Measurements from ENCODE around the gene HAUS1. TPM values are rescaled to one million over a fixed set of nuclear protein-coding genes. Genes with fewer than 3 reads are reported as not detected.

HAUS1 gene
- total RNA-seq, 6 experiments from 2014 or later = 22.7 to 34.8 (median 31.6) TPM

GRCh38 chr18:46164920-46165319, 60.7 kb downstream of the HAUS1 start:
- H3K9me3 Mint-ChIP-seq = no peaks in the 10 kb centered on the region
- no peak overlapping the region for H3K27ac Mint-ChIP-seq
- no peaks in the 10 kb centered on the region for H3K36me3 Mint-ChIP-seq (ENCODE audit: low read depth)
- no peaks in the 10 kb centered on the region; the same call in 1 of the 2 replicates for H3K27me3 Mint-ChIP-seq (ENCODE audit: insufficient read depth)
- DNase-seq = no peak
- TF ChIP-seq, protein P1, sequence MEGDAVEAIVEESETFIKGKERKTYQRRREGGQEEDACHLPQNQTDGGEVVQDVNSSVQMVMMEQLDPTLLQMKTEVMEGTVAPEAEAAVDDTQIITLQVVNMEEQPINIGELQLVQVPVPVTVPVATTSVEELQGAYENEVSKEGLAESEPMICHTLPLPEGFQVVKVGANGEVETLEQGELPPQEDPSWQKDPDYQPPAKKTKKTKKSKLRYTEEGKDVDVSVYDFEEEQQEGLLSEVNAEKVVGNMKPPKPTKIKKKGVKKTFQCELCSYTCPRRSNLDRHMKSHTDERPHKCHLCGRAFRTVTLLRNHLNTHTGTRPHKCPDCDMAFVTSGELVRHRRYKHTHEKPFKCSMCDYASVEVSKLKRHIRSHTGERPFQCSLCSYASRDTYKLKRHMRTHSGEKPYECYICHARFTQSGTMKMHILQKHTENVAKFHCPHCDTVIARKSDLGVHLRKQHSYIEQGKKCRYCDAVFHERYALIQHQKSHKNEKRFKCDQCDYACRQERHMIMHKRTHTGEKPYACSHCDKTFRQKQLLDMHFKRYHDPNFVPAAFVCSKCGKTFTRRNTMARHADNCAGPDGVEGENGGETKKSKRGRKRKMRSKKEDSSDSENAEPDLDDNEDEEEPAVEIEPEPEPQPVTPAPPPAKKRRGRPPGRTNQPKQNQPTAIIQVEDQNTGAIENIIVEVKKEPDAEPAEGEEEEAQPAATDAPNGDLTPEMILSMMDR (IDR thresholded peaks at IDR 0.05) = no peak
- peaks cover 24% of the 10 kb centered on the region for H3K4me1 Mint-ChIP-seq (ENCODE audit: low read depth)
- no peak overlapping the region for H3K4me3 Mint-ChIP-seq

GRCh38 chr18:46166261-46166970, 62.2 kb downstream of the HAUS1 start:
- no peaks in the 10 kb centered on the region for H3K36me3 Mint-ChIP-seq (ENCODE audit: low read depth)
- no peak overlapping the region for H3K27ac Mint-ChIP-seq
- peaks cover 17% of the 10 kb centered on the region for H3K4me1 Mint-ChIP-seq (ENCODE audit: low read depth)
- TF ChIP-seq, protein P1 (IDR thresholded peaks at IDR 0.05) = no peak
- H3K4me3 Mint-ChIP-seq = no peak overlapping the region
- DNase-seq = no peak
- H3K9me3 Mint-ChIP-seq = no peaks in the 10 kb centered on the region
- no peaks in the 10 kb centered on the region; the same call in 1 of the 2 replicates for H3K27me3 Mint-ChIP-seq (ENCODE audit: insufficient read depth)

- peaks cover 23% of the 10 kb centered on the region for H3K4me1 Mint-ChIP-seq (ENCODE audit: low read depth)
- H3K27ac Mint-ChIP-seq = peak overlapping the region; percentile 33; the same call in 1 of the 2 replicates
- H3K27me3 Mint-ChIP-seq (ENCODE audit: insufficient read depth) = no peaks in the 10 kb centered on the region; the same call in 1 of the 2 replicates
- DNase-seq = no peak
- H3K9me3 Mint-ChIP-seq = no peaks in the 10 kb centered on the region
- no peak overlapping the region for H3K4me3 Mint-ChIP-seq
- TF ChIP-seq, protein P1 (IDR thresholded peaks at IDR 0.05) = no peak
- H3K36me3 Mint-ChIP-seq (ENCODE audit: low read depth) = no peaks in the 10 kb centered on the region
These were observed 63.8 kb downstream of the HAUS1 start for GRCh38 chr18:46167971-46168370.

DNA sequence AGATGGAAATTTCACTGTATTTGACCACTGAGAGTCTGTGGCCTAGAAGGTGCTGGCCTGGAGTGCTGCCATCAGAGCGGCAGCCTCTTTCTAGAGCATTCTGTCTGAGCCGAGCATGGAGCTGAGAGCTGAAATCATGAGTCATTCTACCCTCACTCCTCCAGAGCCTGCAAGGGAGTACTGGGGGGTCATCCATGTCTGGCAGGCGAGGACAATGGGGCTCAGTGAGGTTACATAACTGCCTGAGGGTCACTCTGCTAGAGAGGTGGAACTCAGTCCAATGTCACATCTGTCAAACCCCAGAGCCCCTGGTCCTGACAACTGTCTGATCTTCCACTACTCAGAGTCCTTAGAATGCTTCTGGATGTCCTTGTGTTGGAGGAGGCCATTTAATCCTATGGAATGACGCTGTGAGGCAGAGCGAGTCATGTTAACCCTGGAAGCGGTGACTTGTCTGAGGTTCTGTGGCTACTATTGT, 65.3 kb downstream of the HAUS1 start:
- Mint-ChIP-seq H3K27me3 (ENCODE audit: insufficient read depth) (peaks cover 5% of the 10 kb centered on the region), H3K4me3 (no peak overlapping the region), H3K36me3 (ENCODE audit: low read depth) (no peaks in the 10 kb centered on the region), H3K9me3 (no peaks in the 10 kb centered on the region), H3K4me1 (ENCODE audit: low read depth) (peaks cover 24% of the 10 kb centered on the region), H3K27ac (peak overlapping the region; percentile 85)
- TF ChIP-seq, protein P1 (IDR thresholded peaks at IDR 0.05) = no peak
- peak; percentile 77 for DNase-seq

DNA sequence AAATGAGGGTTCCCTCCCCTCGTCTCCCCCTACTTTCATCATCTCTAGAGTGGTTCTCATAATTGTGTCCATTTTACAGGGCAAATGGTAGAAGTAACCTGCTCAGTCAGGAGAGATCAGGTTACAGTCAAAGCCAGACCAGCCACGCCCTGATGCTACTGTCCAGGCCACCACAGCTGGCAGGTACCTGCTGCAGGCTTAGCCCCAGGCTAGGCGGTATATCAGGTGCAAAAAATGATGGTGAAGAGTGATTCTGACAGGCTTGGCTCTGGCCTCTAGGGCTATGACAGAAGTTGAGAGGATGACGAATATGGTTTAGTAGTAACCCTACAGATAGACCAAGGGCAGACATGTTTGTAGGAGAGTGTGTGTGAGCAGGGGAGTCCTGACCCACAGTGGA, 67.1 kb downstream of the HAUS1 start:
- Mint-ChIP-seq H3K27ac (no peak overlapping the region), H3K4me3 (no peak overlapping the region), H3K27me3 (ENCODE audit: insufficient read depth) (peaks cover 5% of the 10 kb centered on the region), H3K9me3 (no peaks in the 10 kb centered on the region), H3K36me3 (ENCODE audit: low read depth) (no peaks in the 10 kb centered on the region), H3K4me1 (ENCODE audit: low read depth) (peaks cover 37% of the 10 kb centered on the region)
- no peak for DNase-seq
- TF ChIP-seq, protein P1 (IDR thresholded peaks at IDR 0.05) = no peak
